ENCODE results near the gene XIRP1. TPM values are rescaled to one million over a fixed set of nuclear protein-coding genes. Genes with fewer than 3 reads are reported as not detected.
"Not testable (repeated sequence)": the region's sequence is repeated elsewhere in the genome, so short reads cannot be mapped to it uniquely, and the experiment has no call there.

Gene XIRP1
- total RNA-seq, 1 experiment from 2014 or later, result not detected

GRCh38 chr3:39184968-39185285, 7.5 kb downstream of the XIRP1 start:
- no peak overlapping the region for H3K4me3 ChIP-seq (ENCODE audit: insufficient read depth, low read depth, low read length)
- no peak for DNase-seq
- peaks cover 2% of the 10 kb centered on the region; the same call in 1 of the 2 replicates for H3K27me3 ChIP-seq (ENCODE audit: control insufficient read depth, insufficient read depth, low read length)
- no peaks in the 10 kb centered on the region for H3K36me3 ChIP-seq (replicated peaks; ENCODE audit: control insufficient read depth, insufficient read depth, low read length)

- DNase-seq, result no peak
- peaks cover 7% of the 10 kb centered on the region for H3K27me3 ChIP-seq (ENCODE audit: control insufficient read depth, insufficient read depth, low read length)
- no peak overlapping the region for H3K4me3 ChIP-seq (ENCODE audit: insufficient read depth, low read depth, low read length)
- H3K36me3 ChIP-seq (replicated peaks; ENCODE audit: control insufficient read depth, insufficient read depth, low read length), result no peaks in the 10 kb centered on the region
These were observed 8.1 kb downstream of the XIRP1 start for GRCh38 chr3:39184081-39184967.

- peaks cover 8% of the 10 kb centered on the region for H3K27me3 ChIP-seq (ENCODE audit: control insufficient read depth, insufficient read depth, low read length)
- no peak for DNase-seq
- H3K36me3 ChIP-seq (replicated peaks; ENCODE audit: control insufficient read depth, insufficient read depth, low read length), result no peaks in the 10 kb centered on the region
- H3K4me3 ChIP-seq (ENCODE audit: insufficient read depth, low read depth, low read length), result no peak overlapping the region
These were observed 8.9 kb downstream of the XIRP1 start for GRCh38 chr3:39183211-39184080.

GRCh38 chr3:39181408-39182335, 10.7 kb downstream of the XIRP1 start:
- peak overlapping the region; percentile 49 for H3K4me3 ChIP-seq (ENCODE audit: insufficient read depth, low read depth, low read length)
- no peaks in the 10 kb centered on the region for H3K36me3 ChIP-seq (replicated peaks; ENCODE audit: control insufficient read depth, insufficient read depth, low read length)
- peaks cover 8% of the 10 kb centered on the region for H3K27me3 ChIP-seq (ENCODE audit: control insufficient read depth, insufficient read depth, low read length)
- DNase-seq, result no peak

- Histone ChIP-seq H3K27me3 (ENCODE audit: control insufficient read depth, insufficient read depth, low read length) (peaks cover 8% of the 10 kb centered on the region), H3K4me3 (ENCODE audit: insufficient read depth, low read depth, low read length) (peak overlapping the region; percentile 49), H3K36me3 (replicated peaks; ENCODE audit: control insufficient read depth, insufficient read depth, low read length) (no peaks in the 10 kb centered on the region)
- DNase-seq, result peak; percentile 97
These were observed 11.6 kb downstream of the XIRP1 start for GRCh38 chr3:39180546-39181346.

- Histone ChIP-seq H3K4me3 (ENCODE audit: insufficient read depth, low read depth, low read length) (peak overlapping the region; percentile 49; the same call in 1 of the 2 replicates), H3K36me3 (replicated peaks; ENCODE audit: control insufficient read depth, insufficient read depth, low read length) (no peaks in the 10 kb centered on the region), H3K27me3 (ENCODE audit: control insufficient read depth, insufficient read depth, low read length) (peaks cover 8% of the 10 kb centered on the region)
- DNase-seq, result no peak
These were observed 12.2 kb downstream of the XIRP1 start for GRCh38 chr3:39180183-39180545.

GRCh38 chr3:39178553-39178952, 13.8 kb downstream of the XIRP1 start:
- H3K4me3 ChIP-seq (ENCODE audit: insufficient read depth, low read depth, low read length), result no peak overlapping the region
- H3K27me3 ChIP-seq (ENCODE audit: control insufficient read depth, insufficient read depth, low read length), result peaks cover 8% of the 10 kb centered on the region
- DNase-seq, result no peak
- H3K36me3 ChIP-seq (replicated peaks; ENCODE audit: control insufficient read depth, insufficient read depth, low read length), result no peaks in the 10 kb centered on the region

- peak overlapping the region; percentile 45 for H3K4me3 ChIP-seq (ENCODE audit: insufficient read depth, low read depth, low read length)
- no peaks in the 10 kb centered on the region for H3K36me3 ChIP-seq (replicated peaks; ENCODE audit: control insufficient read depth, insufficient read depth, low read length)
- peak; percentile 95 for DNase-seq
These were observed 14.6 kb downstream of the XIRP1 start for GRCh38 chr3:39177708-39178332.

GRCh38 chr3:39176025-39176714, 16.2 kb downstream of the XIRP1 start:
- DNase-seq, result no peak
- Histone ChIP-seq H3K4me3 (ENCODE audit: insufficient read depth, low read depth, low read length) (no peak overlapping the region), H3K36me3 (replicated peaks; ENCODE audit: control insufficient read depth, insufficient read depth, low read length) (no peaks in the 10 kb centered on the region)

More at GRCh38 chr3:39177708-39178332, 14.6 kb downstream of the XIRP1 start:
- H3K27me3 ChIP-seq (ENCODE audit: control insufficient read depth, insufficient read depth, low read length), result peaks cover 8% of the 10 kb centered on the region

GRCh38 chr3:39173318-39174125, 18.9 kb downstream of the XIRP1 start:
- Histone ChIP-seq H3K27me3 (ENCODE audit: control insufficient read depth, insufficient read depth, low read length) (no peaks in the 10 kb centered on the region), H3K36me3 (replicated peaks; ENCODE audit: control insufficient read depth, insufficient read depth, low read length) (no peaks in the 10 kb centered on the region), H3K4me3 (ENCODE audit: insufficient read depth, low read depth, low read length) (no peak overlapping the region)
- DNase-seq, result no peak

More at GRCh38 chr3:39176025-39176714, 16.2 kb downstream of the XIRP1 start:
- peaks cover 8% of the 10 kb centered on the region for H3K27me3 ChIP-seq (ENCODE audit: control insufficient read depth, insufficient read depth, low read length)

GRCh38 chr3:39171860-39172259, 20.5 kb downstream of the XIRP1 start:
- Histone ChIP-seq H3K36me3 (replicated peaks; ENCODE audit: control insufficient read depth, insufficient read depth, low read length) (no peaks in the 10 kb centered on the region), H3K27me3 (ENCODE audit: control insufficient read depth, insufficient read depth, low read length) (no peaks in the 10 kb centered on the region), H3K4me3 (ENCODE audit: insufficient read depth, low read depth, low read length) (no peak overlapping the region)
- DNase-seq, result no peak

GRCh38 chr3:39170877-39171276, 21.5 kb downstream of the XIRP1 start:
- not testable (repeated sequence) for H3K36me3 ChIP-seq (replicated peaks; ENCODE audit: control insufficient read depth, insufficient read depth, low read length); H3K4me3 ChIP-seq (ENCODE audit: insufficient read depth, low read depth, low read length); DNase-seq

More at GRCh38 chr3:39170877-39171276, 21.5 kb downstream of the XIRP1 start:
- H3K27me3 ChIP-seq (ENCODE audit: control insufficient read depth, insufficient read depth, low read length), result not testable (repeated sequence)

Data from H7 (cell line).